GM21367 (cell line): ENCODE data around the gene LRP5.
"Not testable (repeated sequence)": the region's sequence is repeated elsewhere in the genome, so short reads cannot be mapped to it uniquely, and the experiment has no call there.

Experiments
- ATAC-seq: cut with Tn5 transposase; IDR thresholded peaks from one replicate; pipeline ENCODE4 v1.9.1; 2021; ENCODE audit not compliant: unreplicated experiment

The LRP5 gene

GRCh38 chr11:68438658-68439259, 126.4 kb downstream of the LRP5 start:
- ATAC-seq: no peak

GRCh38 chr11:68439355-68440065, 127.1 kb downstream of the LRP5 start:
- ATAC-seq: no peak

- ATAC-seq: no peak
These were observed 127.8 kb downstream of the LRP5 start for GRCh38 chr11:68440224-68440623.

GRCh38 chr11:68441466-68442230, 129.3 kb downstream of the LRP5 start:
- no peak for ATAC-seq

- no peak for ATAC-seq
These were observed 130.0 kb downstream of the LRP5 start for GRCh38 chr11:68442433-68442832.

- no peak for ATAC-seq
These were observed 132.2 kb downstream of the LRP5 start for GRCh38 chr11:68444566-68444965.

GRCh38 chr11:68445531-68446035, 133.2 kb downstream of the LRP5 start:
- ATAC-seq: no peak

GRCh38 chr11:68446046-68446725, 133.8 kb downstream of the LRP5 start:
- no peak for ATAC-seq

GRCh38 chr11:68447015-68447801, 134.8 kb downstream of the LRP5 start:
- no peak for ATAC-seq

- ATAC-seq: not testable (repeated sequence)
These were observed 135.5 kb downstream of the LRP5 start for GRCh38 chr11:68447914-68448313.

- ATAC-seq: no peak
These were observed 136.2 kb downstream of the LRP5 start for GRCh38 chr11:68448604-68449011.

- no peak for ATAC-seq
These were observed 137.6 kb downstream of the LRP5 start for GRCh38 chr11:68449951-68450350.

- ATAC-seq: no peak
These were observed 138.3 kb downstream of the LRP5 start for GRCh38 chr11:68450711-68451110.

GRCh38 chr11:68454767-68455166, 142.4 kb downstream of the LRP5 start:
- ATAC-seq: no peak

- no peak for ATAC-seq
These were observed 143.1 kb downstream of the LRP5 start for GRCh38 chr11:68455485-68455884.

- no peak for ATAC-seq
These were observed 145.0 kb downstream of the LRP5 start for GRCh38 chr11:68457216-68457897.

GRCh38 chr11:68457898-68458249, 145.5 kb downstream of the LRP5 start:
- ATAC-seq: no peak

GRCh38 chr11:68458340-68458739, 145.9 kb downstream of the LRP5 start:
- not testable (repeated sequence) for ATAC-seq

- peak; percentile 64 for ATAC-seq
These were observed 147.7 kb downstream of the LRP5 start for GRCh38 chr11:68459886-68460740.
